NT2/D1 (cell line): ENCODE measurements around the gene SCN1B.

Experiments used
- SUZ12 ChIP-seq: IDR thresholded peaks from 2 replicates; pipeline ENCODE4 v1.6.1; 2011; ENCODE audit not compliant: insufficient read length, insufficient read depth; ENCODE audit errors: extremely low read depth
- YY1 ChIP-seq: IDR thresholded peaks from 2 replicates; pipeline ENCODE4 v1.6.1; 2011; ENCODE audit not compliant: insufficient read length, insufficient read depth
- ZNF274 ChIP-seq: IDR thresholded peaks from 2 replicates; pipeline ENCODE4 v1.6.1; 2011; ENCODE audit warnings: mild to moderate bottlenecking, low read depth, low read length

GRCh38 chr19:35044317-35045117, 14.2 kb downstream of the SCN1B start:
- TF ChIP-seq YY1 (no peak), ZNF274 (no peak), SUZ12 (no peak)
